OCI-LY7 (cell line): ENCODE results near the gene PTPRE. TPM values are rescaled to one million over a fixed set of nuclear protein-coding genes. Genes with fewer than 3 reads are reported as not detected.

Source experiments
- BruUV-seq: library from RNA; stranded (reverse); fragments of 400-500 nt; replicated peaks from 2 replicates; lab custom pipeline; 2021; lab: Mats Ljungman, UMichigan
- CTCF ChIA-PET: fragments of 300-600 bp; sonication (Branson Sonifier 250); formaldehyde crosslinking; loops from one replicate; lab custom pipeline; 2022; ENCODE audit warnings: antibody characterized with exemption; ENCODE audit not compliant: unreplicated experiment; lab: Charles Lee
- POLR2A ChIA-PET: fragments of 300-600 bp; sonication (Branson Sonifier 250); formaldehyde crosslinking; loops from one replicate; lab custom pipeline; 2022; ENCODE audit warnings: antibody characterized with exemption; lab: Charles Lee
- DNase-seq: peaks from one replicate; pipeline ENCODE4 v3.0.0-alpha.2; 2015; ENCODE audit warnings: low spot score
- H2AFZ ChIP-seq: fragments of 200-600 bp; sonication (generic), shearing (Covaris generic); 2 replicates; pipeline ENCODE4 v1.6.1; 2014; ENCODE audit warnings: mild to moderate bottlenecking, antibody characterized with exemption, low read length, moderate library complexity
- H3K27ac ChIP-seq: fragments of 200-600 bp; sonication (generic); 2 replicates; pipeline ENCODE4 v1.5.1; 2014; ENCODE audit warnings: mixed run types, low read depth, mild to moderate bottlenecking, moderate library complexity, low read length, inconsistent platforms; ENCODE audit not compliant: poor library complexity, severe bottlenecking
- H3K36me3 ChIP-seq: fragments of 200-600 bp; sonication (generic); 2 replicates; pipeline ENCODE4 v1.6.1; 2014; ENCODE audit warnings: mild to moderate bottlenecking, antibody characterized with exemption, low read length, moderate library complexity, mixed read lengths; ENCODE audit not compliant: insufficient read depth
- H3K4me1 ChIP-seq: fragments of 200-600 bp; sonication (generic); 2 replicates; pipeline ENCODE4 v1.5.1; 2014; ENCODE audit warnings: mild to moderate bottlenecking, low read length; ENCODE audit not compliant: insufficient read depth, poor library complexity, severe bottlenecking
- H3K4me2 ChIP-seq: fragments of 200-600 bp; sonication (generic); 2 replicates; pipeline ENCODE4 v1.6.1; 2014; ENCODE audit warnings: mild to moderate bottlenecking, low read length
- H3K4me3 ChIP-seq: fragments of 200-600 bp; sonication (generic); 2 replicates; pipeline ENCODE4 v1.5.1; 2014; ENCODE audit warnings: mild to moderate bottlenecking, low read depth, low read length; ENCODE audit not compliant: poor library complexity, severe bottlenecking
- H3K79me2 ChIP-seq: fragments of 200-600 bp; sonication (generic); 2 replicates; pipeline ENCODE4 v1.6.1; 2016; ENCODE audit warnings: low read depth, mild to moderate bottlenecking, low read length, moderate library complexity, mixed read lengths; ENCODE audit not compliant: insufficient read depth
- H3K9me2 ChIP-seq: fragments of 200-600 bp; sonication (generic); 2 replicates; pipeline ENCODE4 v1.6.1; 2016; ENCODE audit warnings: mild to moderate bottlenecking, low read length, mixed read lengths; ENCODE audit not compliant: insufficient read depth
- H3K9me3 ChIP-seq: fragments of 200-600 bp; sonication (generic); 2 replicates; pipeline ENCODE4 v1.6.1; 2014; ENCODE audit warnings: mild to moderate bottlenecking, mixed run types, low read length, mixed read lengths
- H4K20me1 ChIP-seq: fragments of 200-600 bp; sonication (generic); 2 replicates; pipeline ENCODE4 v1.6.1; 2014; ENCODE audit warnings: mild to moderate bottlenecking, antibody characterized with exemption, low read length, moderate library complexity, mixed read lengths; ENCODE audit not compliant: insufficient read depth
- EZH2phosphoT487 ChIP-seq: fragments of 200-600 bp; sonication (generic); IDR thresholded peaks from 2 replicates; pipeline ENCODE4 v1.6.1; 2018; ENCODE audit warnings: low read depth, borderline replicate concordance, mild to moderate bottlenecking, mixed run types, antibody characterized with exemption, low read length, moderate library complexity, mixed read lengths
- intact Hi-C: fragments of 100-400 bp; cut with micrococcal nuclease; formaldehyde crosslinking; loops from one replicate; pipeline ENCODE4 v1.10.0; 2022; ENCODE audit not compliant: unreplicated experiment
- total RNA-seq, 2 experiments: library from RNA; depleted of rRNA in 1 of 2; stranded (reverse); fragments of >200 nt in 1 of 2; shearing (Covaris generic) in 1 of 2; gene quantifications; 2 replicates each; pipeline ENCODE4 v1.2.3, GENCODE V29; 2014 to 2022
- TF ChIP-seq, protein P1 (sequence below): fragments of 200-600 bp; sonication (generic); conservative IDR thresholded peaks from 2 replicates; pipeline ENCODE4 v1.5.1; 2014; ENCODE audit warnings: mild to moderate bottlenecking, antibody characterized with exemption, low read length, moderate library complexity, mixed read lengths

Gene PTPRE
- total RNA-seq, 2 experiments from 2014 or later: 6.8 to 8.3 TPM

DNA sequence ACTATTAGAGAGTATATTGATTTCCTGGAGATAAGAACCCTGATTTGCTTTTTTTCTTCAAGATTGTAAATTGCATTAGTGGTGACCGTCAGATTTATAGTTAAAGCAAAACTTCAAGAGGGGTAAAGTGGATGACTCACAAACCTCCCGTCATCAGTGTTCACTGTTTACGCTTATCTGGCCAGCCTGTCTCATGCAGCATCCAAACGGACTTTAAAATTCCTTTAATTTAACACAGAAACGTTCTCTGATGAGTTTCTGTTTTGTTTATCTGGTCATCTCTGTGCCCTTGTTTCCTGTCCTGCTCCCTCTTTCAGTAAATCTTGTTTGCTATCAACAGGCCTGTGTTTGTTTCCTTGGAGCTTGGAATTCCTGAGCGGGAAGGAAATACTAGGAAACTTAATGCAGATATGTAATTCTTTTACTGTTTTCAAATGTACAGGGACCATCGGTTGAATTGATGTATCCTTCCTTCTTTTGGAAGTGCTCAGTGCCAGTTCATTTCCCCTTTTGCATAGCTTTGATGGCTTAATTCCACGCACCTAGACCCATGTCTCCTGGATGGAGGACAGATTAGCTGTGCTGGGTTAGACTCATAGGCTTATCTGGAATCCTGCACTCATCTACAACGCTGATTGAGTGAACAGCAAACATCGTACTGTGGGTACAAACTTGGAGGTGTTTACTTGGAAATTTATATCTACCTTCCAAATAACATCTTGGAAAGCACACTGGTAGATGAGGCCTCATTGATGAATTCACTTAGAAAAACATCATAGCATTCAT lies 21.3 kb downstream of the PTPRE start:
- no peaks in the 10 kb centered on the region for H3K9me3 ChIP-seq
- H4K20me1 ChIP-seq: no peaks in the 10 kb centered on the region
- POLR2A ChIA-PET: interaction anchor here (0.6 to 0.9 kb wide), 3 partner anchors 10 to 1729 kb away, joined by 3 to 9 read pairs (median 3); no protein-coding TSS in a partner anchor
- no peaks in the 10 kb centered on the region for H3K36me3 ChIP-seq
- H3K27ac ChIP-seq: no peak overlapping the region
- no peaks in the 10 kb centered on the region for H3K4me1 ChIP-seq
- no peaks in the 10 kb centered on the region for H3K79me2 ChIP-seq
- intact Hi-C loops: no loop called here
- no peak overlapping the region for H3K4me3 ChIP-seq
- TF ChIP-seq, protein P1, sequence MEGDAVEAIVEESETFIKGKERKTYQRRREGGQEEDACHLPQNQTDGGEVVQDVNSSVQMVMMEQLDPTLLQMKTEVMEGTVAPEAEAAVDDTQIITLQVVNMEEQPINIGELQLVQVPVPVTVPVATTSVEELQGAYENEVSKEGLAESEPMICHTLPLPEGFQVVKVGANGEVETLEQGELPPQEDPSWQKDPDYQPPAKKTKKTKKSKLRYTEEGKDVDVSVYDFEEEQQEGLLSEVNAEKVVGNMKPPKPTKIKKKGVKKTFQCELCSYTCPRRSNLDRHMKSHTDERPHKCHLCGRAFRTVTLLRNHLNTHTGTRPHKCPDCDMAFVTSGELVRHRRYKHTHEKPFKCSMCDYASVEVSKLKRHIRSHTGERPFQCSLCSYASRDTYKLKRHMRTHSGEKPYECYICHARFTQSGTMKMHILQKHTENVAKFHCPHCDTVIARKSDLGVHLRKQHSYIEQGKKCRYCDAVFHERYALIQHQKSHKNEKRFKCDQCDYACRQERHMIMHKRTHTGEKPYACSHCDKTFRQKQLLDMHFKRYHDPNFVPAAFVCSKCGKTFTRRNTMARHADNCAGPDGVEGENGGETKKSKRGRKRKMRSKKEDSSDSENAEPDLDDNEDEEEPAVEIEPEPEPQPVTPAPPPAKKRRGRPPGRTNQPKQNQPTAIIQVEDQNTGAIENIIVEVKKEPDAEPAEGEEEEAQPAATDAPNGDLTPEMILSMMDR: no peak
- TF ChIP-seq EZH2phosphoT487: no peak
- no peaks in the 10 kb centered on the region for H3K9me2 ChIP-seq
- CTCF ChIA-PET: no interaction called here
- no TSS peak for BruUV-seq
- no peak overlapping the region for H2AFZ ChIP-seq
- H3K4me2 ChIP-seq: no peak overlapping the region
- no peak for DNase-seq

DNA sequence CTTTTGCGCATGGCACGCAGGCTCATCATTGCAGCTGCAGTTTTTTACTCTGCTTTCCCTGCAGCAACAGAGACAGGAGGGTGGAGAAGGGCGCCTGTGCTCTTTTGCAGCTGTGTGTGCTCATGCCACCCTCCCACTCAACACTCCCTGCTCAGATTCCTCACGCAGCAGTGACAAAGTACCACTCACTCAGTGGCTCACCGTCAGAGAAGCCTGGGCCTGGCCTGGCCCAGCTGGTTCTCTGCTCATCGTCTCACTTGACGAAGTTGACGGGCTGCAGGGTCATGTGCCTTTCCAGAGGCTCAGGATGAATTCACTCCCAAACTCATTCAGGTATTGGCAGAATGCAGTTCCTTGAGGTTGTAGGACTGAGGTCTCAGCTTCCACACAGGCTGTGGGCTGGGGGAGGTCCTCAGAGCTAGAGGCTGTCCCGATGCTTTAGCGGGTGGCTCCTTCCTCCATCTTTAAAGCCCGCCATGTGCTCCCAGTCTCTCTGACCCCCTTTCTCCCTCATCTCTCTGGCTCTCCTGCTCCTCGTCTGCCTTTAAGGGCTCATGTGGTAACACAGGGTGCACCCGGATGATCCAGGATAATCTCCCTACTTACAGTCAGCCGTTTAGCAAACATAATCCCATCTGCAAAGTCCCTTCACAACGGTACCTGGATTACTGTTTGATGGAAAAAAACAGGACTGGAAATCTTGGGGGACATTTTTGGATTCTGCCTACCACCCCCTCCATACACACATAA lies 25.8 kb downstream of the PTPRE start:
- no peak for DNase-seq
- Histone ChIP-seq H3K4me2 (no peak overlapping the region), H3K27ac (no peak overlapping the region), H2AFZ (no peak overlapping the region), H3K4me1 (no peaks in the 10 kb centered on the region), H3K36me3 (no peaks in the 10 kb centered on the region), H3K4me3 (no peak overlapping the region), H4K20me1 (no peaks in the 10 kb centered on the region), H3K9me2 (no peaks in the 10 kb centered on the region), H3K79me2 (no peaks in the 10 kb centered on the region), H3K9me3 (no peaks in the 10 kb centered on the region)
- BruUV-seq: no TSS peak
- intact Hi-C loops: no loop called here
- TF ChIP-seq EZH2phosphoT487: no peak
- TF ChIP-seq, protein P1: no peak
- CTCF ChIA-PET: no interaction called here
- POLR2A ChIA-PET: interaction anchor here (1.2 kb wide), 1 partner anchor 37 kb away, joined by 3 read pairs; no protein-coding TSS in a partner anchor
